HepG2 (cell line): ENCODE measurements around the gene LMAN1L.

Experiments
- CBX5 ChIP-seq: sonication (generic); formaldehyde crosslinking; IDR thresholded peaks from 2 replicates; pipeline ENCODE4 v1.4.0; 2020; ENCODE audit warnings: missing genetic modification reagents, borderline replicate concordance
- FOXK1 ChIP-seq: sonication (generic); formaldehyde crosslinking; IDR thresholded peaks from 2 replicates; pipeline ENCODE4 v1.4.0; 2020; ENCODE audit warnings: low read depth, missing genetic modification reagents, borderline replicate concordance
- IRF2 ChIP-seq: IDR thresholded peaks from 2 replicates; pipeline ENCODE4 v1.6.1; 2018; ENCODE audit warnings: missing genetic modification reagents, missing compliant biosample characterization
- KLF16 ChIP-seq, 2 experiments: sonication (generic) in 1 of 2; formaldehyde crosslinking in 1 of 2; IDR thresholded peaks; 2 replicates each; pipeline versions ENCODE4 v1.6.1 to v1.8.0; 2016 to 2023; ENCODE audit warnings: missing genetic modification reagents in 2 of 2, missing compliant biosample characterization in 1 of 2
- REPIN1 ChIP-seq: sonication (generic); formaldehyde crosslinking; IDR thresholded peaks from 2 replicates; pipeline ENCODE4 v1.8.0; 2022; ENCODE audit warnings: missing genetic modification reagents, low read depth, mild to moderate bottlenecking, borderline replicate concordance
- ZNF232 ChIP-seq: sonication (generic); formaldehyde crosslinking; IDR thresholded peaks from 2 replicates; pipeline ENCODE4 v1.4.0; 2020; ENCODE audit warnings: missing genetic modification reagents, borderline replicate concordance
- ZNF329 ChIP-seq: sonication (generic); formaldehyde crosslinking; IDR thresholded peaks from 2 replicates; pipeline ENCODE4 v1.9.0; 2021; ENCODE audit warnings: low read depth, mild to moderate bottlenecking, missing genetic modification reagents
- ZNF629 ChIP-seq: sonication (generic); formaldehyde crosslinking; conservative IDR thresholded peaks from 2 replicates; pipeline ENCODE4 v1.5.0; 2020; ENCODE audit warnings: missing genetic modification reagents
- ZNF644 ChIP-seq: IDR thresholded peaks from 2 replicates; pipeline ENCODE4 v1.6.1; 2016; ENCODE audit warnings: low read depth

DNA sequence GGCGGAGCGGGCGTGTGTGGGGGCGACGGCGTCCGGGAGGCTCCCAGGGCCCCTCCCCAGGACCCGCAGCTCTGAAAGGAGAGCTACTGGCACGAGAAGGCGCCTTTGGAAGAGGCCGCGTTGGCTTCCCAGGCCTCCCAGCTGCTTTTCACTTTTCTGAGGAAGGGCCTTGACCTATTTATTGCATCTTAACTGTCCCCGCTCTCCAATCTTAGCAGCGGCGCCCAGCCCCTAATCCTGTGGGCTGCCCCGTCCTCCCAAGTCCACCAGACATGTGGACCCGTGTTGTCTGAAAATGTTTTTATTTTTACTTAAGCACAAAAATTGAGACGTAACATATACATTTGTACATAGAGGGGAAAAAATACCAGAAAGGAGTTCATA, 30.8 kb downstream of the LMAN1L start:
- no peak for TF ChIP-seq FOXK1 (CRISPR knock-in tag)
- no peak for TF ChIP-seq ZNF232 (CRISPR knock-in tag)
- TF ChIP-seq CBX5 (CRISPR knock-in tag) = no peak
- no peak for TF ChIP-seq ZNF329 (CRISPR knock-in tag)
- TF ChIP-seq KLF16 (CRISPR knock-in tag; IDR thresholded peaks at IDR 0.05) = no peak
- TF ChIP-seq ZNF644 (CRISPR knock-in tag) = no peak
- no peak for TF ChIP-seq REPIN1 (CRISPR knock-in tag)
- TF ChIP-seq ZNF629 (CRISPR knock-in tag) = no peak
- no peak for TF ChIP-seq IRF2 (CRISPR knock-in tag)
